ENCODE results near the gene ANKH.

The ANKH gene

DNA sequence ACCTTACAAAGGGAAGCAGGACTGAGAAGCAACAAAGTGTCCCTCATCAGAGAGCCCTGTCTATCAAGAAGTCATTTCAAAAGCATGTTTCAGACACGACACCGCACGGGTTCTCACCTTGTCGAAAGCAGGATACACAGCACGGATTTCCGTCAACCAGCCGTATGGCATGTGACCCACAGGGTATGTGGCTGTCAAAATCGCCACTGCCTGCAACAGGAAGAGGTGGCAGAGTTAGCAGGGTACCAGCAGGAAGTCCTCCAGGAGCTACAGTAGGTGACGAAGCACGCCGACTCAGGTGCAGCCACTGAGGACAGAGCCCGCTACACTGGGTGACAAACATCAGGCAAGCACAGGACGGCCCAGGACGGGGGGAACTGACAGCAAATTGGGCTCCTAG, 125.8 kb downstream of the ANKH start:
- no peak for DNase-seq (ENCODE audit: low read depth)
- H3K4me3 ChIP-seq (ENCODE audit: low read length), result no peak overlapping the region
- TF ChIP-seq, protein P1, sequence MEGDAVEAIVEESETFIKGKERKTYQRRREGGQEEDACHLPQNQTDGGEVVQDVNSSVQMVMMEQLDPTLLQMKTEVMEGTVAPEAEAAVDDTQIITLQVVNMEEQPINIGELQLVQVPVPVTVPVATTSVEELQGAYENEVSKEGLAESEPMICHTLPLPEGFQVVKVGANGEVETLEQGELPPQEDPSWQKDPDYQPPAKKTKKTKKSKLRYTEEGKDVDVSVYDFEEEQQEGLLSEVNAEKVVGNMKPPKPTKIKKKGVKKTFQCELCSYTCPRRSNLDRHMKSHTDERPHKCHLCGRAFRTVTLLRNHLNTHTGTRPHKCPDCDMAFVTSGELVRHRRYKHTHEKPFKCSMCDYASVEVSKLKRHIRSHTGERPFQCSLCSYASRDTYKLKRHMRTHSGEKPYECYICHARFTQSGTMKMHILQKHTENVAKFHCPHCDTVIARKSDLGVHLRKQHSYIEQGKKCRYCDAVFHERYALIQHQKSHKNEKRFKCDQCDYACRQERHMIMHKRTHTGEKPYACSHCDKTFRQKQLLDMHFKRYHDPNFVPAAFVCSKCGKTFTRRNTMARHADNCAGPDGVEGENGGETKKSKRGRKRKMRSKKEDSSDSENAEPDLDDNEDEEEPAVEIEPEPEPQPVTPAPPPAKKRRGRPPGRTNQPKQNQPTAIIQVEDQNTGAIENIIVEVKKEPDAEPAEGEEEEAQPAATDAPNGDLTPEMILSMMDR (IDR thresholded peaks at IDR 0.05; ENCODE audit: insufficient read depth, low read depth, low read length, missing control alignments), result no peak

DNA sequence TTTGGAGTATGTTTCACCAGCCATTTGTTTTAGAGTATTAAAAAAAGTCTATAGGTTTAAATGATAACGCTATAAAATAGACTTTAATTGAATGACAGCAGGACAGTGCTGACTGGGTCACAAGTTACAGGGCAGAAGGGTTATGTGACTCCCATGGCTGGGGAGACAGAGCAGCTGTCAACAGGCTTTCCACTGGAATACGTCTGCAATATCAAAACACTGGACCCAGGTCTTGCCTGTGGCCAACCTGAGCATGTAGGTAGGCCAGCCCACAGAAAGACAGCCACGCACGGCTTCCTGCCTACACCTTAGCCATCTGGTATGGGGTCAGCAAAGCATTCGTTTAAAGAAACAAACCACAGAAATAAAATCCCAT, 126.4 kb downstream of the ANKH start:
- H3K4me3 ChIP-seq (ENCODE audit: low read length), result no peak overlapping the region
- DNase-seq (ENCODE audit: low read depth), result no peak
- TF ChIP-seq, protein P1 (IDR thresholded peaks at IDR 0.05; ENCODE audit: insufficient read depth, low read depth, low read length, missing control alignments), result no peak

DNA sequence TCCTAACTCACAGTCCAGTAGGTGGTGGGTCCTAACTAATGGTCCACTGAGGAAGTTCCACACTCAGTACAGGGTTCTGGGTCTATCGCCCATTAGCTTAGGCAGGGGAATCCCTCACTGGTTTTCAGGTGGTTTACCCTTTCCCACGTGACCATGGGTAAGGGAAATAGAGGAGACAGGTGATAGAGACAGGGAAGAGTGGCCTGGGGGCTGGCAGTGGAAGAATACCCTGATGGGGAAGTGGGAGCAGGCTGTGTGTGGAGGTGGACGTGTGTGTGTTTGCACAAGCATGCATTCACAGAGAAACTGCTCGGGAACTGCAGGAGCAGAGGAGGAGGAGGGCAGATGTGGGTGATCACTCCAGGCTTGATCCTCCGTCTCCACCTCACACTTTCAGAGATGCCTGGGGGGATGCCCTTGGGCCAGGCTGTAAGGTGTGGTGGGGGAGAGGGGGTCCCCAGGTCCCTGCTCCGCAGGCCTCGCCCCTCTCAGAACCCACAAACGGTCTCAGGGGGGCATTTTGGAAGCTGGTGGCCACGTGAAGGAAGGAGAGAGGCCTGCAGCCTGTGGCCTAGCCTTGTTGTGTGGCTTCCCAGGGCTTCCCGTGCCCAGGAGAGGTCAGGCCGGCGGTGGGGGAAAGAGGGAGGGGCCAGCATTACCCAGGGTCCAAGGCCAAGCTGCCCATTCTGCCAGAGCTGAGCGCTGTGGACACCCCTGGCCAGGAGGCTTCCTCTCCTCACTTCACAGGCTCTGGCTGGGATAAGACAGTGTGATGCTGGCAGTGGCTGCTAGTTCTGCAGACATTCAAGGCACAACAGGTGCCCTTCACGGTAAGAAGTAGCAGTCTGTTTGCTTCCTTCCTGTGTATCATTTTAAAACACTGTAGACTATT, 127.0 kb downstream of the ANKH start:
- TF ChIP-seq, protein P1 (IDR thresholded peaks at IDR 0.05; ENCODE audit: insufficient read depth, low read depth, low read length, missing control alignments), result no peak

DNA sequence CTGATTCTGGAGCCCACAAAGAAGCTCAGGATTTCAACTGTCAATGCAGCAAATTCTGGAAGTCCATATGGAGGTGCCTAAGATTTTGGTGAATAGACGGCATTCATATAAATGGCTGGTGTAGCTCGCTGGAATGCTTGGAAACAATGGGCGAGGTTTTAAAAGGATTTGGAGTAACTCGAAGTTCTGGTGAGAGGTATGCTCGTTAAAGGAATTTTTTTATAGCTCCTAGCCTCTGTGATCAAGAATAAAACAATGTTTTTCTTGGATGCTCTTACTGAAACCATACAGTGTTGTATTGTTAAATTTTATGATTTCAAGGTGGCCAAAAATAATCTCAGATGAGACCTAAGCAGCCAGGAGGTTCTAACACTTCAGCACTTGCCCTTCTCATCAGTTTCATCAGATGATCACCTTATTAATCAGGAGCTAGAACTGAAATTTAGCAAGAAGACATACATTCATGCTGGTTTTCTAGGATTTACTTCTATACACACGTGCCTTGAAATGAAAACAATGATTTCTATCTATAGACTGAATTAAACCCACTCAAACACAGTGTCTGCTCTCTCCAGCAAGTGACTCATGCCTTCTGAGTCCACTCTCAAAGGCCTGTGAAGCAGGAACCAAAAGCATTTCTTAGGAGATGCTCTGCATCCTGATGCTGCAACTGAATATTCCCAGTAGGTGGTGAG, 127.8 kb downstream of the ANKH start:
- DNase-seq (ENCODE audit: low read depth), result no peak
- H3K4me3 ChIP-seq (ENCODE audit: low read length), result no peak overlapping the region
- TF ChIP-seq, protein P1 (IDR thresholded peaks at IDR 0.05; ENCODE audit: insufficient read depth, low read depth, low read length, missing control alignments), result no peak

More for the DNA sequence above, 127.0 kb downstream of the ANKH start:
- DNase-seq (ENCODE audit: low read depth), result no peak
- no peak overlapping the region for H3K4me3 ChIP-seq (ENCODE audit: low read length)

DNA sequence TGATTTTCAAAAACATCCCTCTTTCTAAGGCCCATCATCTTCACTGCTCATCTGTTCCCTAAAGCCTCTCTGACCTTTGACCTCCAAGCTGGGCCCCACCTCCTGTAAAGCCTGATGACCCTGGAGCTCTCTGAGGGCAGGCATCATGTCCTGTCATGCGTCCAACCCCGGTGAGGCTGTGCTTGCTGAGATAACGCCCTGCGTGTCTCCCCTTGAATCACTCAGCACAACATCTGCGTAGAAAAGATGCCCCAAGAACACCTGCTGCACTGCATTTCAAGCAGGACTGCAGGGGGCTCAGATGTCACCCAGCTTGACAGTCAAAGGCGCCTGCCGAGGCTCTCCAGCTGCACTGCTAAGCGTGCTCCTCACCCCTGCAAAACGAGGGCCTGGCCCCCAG, 129.1 kb downstream of the ANKH start:
- TF ChIP-seq, protein P1 (IDR thresholded peaks at IDR 0.05; ENCODE audit: insufficient read depth, low read depth, low read length, missing control alignments), result no peak
- no peak for DNase-seq (ENCODE audit: low read depth)
- H3K4me3 ChIP-seq (ENCODE audit: low read length), result no peak overlapping the region

DNA sequence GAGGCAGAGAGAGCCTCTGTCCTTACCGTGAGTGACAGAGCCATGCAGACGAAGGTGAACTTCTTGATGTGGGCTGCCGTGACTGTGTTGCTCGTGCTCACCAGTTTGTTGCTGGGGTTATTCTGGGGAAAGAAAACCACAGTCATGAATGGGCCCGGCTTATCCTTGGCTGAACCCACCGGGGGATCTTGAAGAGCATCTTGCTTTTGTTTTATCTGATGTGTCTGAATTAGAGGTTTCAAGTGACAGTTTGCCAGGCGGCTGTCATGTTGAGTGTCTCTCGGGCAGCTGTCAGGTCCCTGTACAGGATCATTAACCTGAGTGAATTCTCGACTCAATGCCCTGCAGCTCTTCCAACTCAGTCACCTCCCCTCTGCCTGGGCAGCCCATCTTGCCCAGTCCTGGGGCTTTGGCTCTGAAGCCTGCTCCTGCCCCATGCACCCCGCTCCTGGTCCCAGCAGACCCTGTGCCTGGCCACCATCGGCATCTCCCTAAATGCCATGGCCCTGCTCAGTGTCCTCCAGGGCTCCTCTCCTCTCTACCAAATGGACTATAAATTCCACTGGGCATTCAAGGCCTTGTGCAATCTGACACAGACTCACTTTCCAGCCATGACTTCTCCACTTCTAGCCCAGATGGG, 129.7 kb downstream of the ANKH start:
- no peak for DNase-seq (ENCODE audit: low read depth)
- TF ChIP-seq, protein P1 (IDR thresholded peaks at IDR 0.05; ENCODE audit: insufficient read depth, low read depth, low read length, missing control alignments), result no peak
- no peak overlapping the region for H3K4me3 ChIP-seq (ENCODE audit: low read length)
